ENCODE measurements around the gene IFT20. TPM values are rescaled to one million over a fixed set of nuclear protein-coding genes. Genes with fewer than 3 reads are reported as not detected.

IFT20 gene
- total and polyA plus RNA-seq, 9 of the 15 experiments (the other 6 are each of a cell fraction or from before 2014, with no cell fraction given), result 11.2 to 38.6 (median 20.1) TPM

DNA sequence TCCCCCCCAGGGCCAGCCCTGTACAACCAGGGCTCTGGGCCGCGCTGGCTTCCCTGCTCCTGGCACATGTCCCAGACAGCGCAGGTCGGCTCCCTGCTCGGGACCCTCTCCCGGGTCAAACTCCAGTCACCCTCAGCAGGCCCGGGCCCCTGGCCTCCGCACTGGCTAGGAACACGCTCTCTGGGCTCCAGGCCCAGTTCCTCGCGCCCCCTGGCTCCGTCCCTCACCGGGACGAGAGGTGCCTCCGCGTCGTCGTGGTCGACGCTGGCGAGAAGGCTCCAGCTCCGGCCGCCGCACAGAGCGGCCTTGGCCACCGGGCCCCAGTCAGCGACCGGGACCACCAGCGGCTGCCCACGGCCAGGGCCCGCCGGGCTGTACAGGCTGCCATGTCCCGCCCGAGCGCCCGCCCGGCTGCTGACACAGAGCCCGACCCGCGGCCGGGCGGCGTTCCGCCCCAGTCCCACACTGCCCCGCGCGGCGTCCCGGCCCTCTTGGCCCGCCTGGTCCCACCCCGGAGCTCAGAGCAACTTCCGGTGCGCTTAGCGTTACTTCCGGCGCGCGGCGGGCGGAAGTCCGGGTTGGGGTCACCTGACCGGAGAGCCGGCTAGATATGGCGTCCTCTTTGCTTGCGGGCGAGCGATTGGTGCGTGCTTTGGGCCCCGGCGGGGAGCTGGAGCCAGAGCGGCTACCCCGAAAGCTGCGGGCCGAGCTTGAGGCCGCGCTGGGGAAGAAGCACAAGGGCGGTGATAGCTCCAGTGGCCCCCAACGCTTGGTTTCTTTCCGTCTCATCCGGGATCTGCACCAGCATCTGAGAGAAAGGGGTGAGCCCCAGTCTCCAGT, 22.0 kb upstream of the IFT20 start, which contains the start of gene POLDIP2 (continued):
- TF ChIP-seq NCOA1 (IDR thresholded peaks at IDR 0.05; ENCODE audit: low read depth) (peak; percentile 69), GATAD2B (IDR thresholded peaks at IDR 0.05; ENCODE audit: borderline replicate concordance) (peak; percentile 63; the same call in 1 of the 2 replicates), ZNF512 (tag; IDR thresholded peaks at IDR 0.05) (no peak), BCLAF1 (IDR thresholded peaks at IDR 0.05; ENCODE audit: borderline replicate concordance in 1 of 2, control insufficient read depth in 1 of 2, low read depth in 2 of 2, low read length in 1 of 2) (peak in 1 of 2 experiments; percentile 89; a peak in 1 of 4 replicates), SPI1 (IDR thresholded peaks at IDR 0.05; ENCODE audit: borderline replicate concordance, low read depth, low read length) (peak; percentile 74), MECOM (CRISPR knock-in tag; IDR thresholded peaks at IDR 0.05) (no peak), RNF219 (CRISPR knock-in tag; IDR thresholded peaks at IDR 0.05) (no peak), KDM4B (IDR thresholded peaks at IDR 0.05; ENCODE audit: borderline replicate concordance in 2 of 2, low read depth in 1 of 2) (peak in 1 of 2 experiments; percentile 96; a peak in 2 of 4 replicates), ZBED1 (IDR thresholded peaks at IDR 0.05) (no peak), CTCFL (IDR thresholded peaks at IDR 0.05; ENCODE audit: borderline replicate concordance, insufficient read depth, low read depth, low read length, poor library complexity, severe bottlenecking) (peak; percentile 2)
- TF ChIP-seq, protein P1, sequence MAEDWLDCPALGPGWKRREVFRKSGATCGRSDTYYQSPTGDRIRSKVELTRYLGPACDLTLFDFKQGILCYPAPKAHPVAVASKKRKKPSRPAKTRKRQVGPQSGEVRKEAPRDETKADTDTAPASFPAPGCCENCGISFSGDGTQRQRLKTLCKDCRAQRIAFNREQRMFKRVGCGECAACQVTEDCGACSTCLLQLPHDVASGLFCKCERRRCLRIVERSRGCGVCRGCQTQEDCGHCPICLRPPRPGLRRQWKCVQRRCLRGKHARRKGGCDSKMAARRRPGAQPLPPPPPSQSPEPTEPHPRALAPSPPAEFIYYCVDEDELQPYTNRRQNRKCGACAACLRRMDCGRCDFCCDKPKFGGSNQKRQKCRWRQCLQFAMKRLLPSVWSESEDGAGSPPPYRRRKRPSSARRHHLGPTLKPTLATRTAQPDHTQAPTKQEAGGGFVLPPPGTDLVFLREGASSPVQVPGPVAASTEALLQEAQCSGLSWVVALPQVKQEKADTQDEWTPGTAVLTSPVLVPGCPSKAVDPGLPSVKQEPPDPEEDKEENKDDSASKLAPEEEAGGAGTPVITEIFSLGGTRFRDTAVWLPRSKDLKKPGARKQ (CRISPR knock-in tag; IDR thresholded peaks at IDR 0.05), result no peak
- TF ChIP-seq, protein P2, sequence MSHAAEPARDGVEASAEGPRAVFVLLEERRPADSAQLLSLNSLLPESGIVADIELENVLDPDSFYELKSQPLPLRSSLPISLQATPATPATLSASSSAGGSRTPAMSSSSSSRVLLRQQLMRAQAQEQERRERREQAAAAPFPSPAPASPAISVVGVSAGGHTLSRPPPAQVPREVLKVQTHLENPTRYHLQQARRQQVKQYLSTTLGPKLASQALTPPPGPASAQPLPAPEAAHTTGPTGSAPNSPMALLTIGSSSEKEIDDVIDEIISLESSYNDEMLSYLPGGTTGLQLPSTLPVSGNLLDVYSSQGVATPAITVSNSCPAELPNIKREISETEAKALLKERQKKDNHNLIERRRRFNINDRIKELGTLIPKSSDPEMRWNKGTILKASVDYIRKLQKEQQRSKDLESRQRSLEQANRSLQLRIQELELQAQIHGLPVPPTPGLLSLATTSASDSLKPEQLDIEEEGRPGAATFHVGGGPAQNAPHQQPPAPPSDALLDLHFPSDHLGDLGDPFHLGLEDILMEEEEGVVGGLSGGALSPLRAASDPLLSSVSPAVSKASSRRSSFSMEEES (CRISPR knock-in tag; IDR thresholded peaks at IDR 0.05), result peak; percentile 87

Data from K562 (cell line).